ENCODE results near the gene GDF3. TPM values are rescaled to one million over a fixed set of nuclear protein-coding genes. Genes with fewer than 3 reads are reported as not detected.

Gene GDF3
- total and polyA plus RNA-seq, 12 donors = 0.20 to 0.36 (median 0.22) TPM; not detected in 7

GRCh38 chr12:7723926-7724325, 28.4 kb upstream of the GDF3 start:
- WGBS, 2 donors = 37 to 58% methylated on average over 3 of the region's 3 CpGs
- TF ChIP-seq CTCF (IDR thresholded peaks at IDR 0.05) = no peak
- ATAC-seq (no peak), DNase-seq (no peak)
- Histone ChIP-seq H3K4me1 (no peaks in the 10 kb centered on the region), H3K36me3 (no peaks in the 10 kb centered on the region), H3K27me3 (peaks cover 0 to 55% (median 8%) of the 10 kb centered on the region in 7 donors), H3K27ac (no peak overlapping the region), H3K9me3 (peaks cover 0 to 5% (median 0%) of the 10 kb centered on the region in 11 donors), H3K4me3 (no peak overlapping the region)
- intact Hi-C loops (cut with DNase I) = no loop called here

GRCh38 chr12:7719946-7720730, 24.6 kb upstream of the GDF3 start:
- 62 to 69% methylated on average over 15 of the region's 15 CpGs for WGBS, 2 donors
- Histone ChIP-seq H3K4me3 (no peak overlapping the region), H3K4me1 (no peaks in the 10 kb centered on the region), H3K36me3 (no peaks in the 10 kb centered on the region), H3K27ac (no peak overlapping the region), H3K9me3 (no peaks in the 10 kb centered on the region), H3K27me3 (peaks cover 0 to 45% (median 8%) of the 10 kb centered on the region in 7 donors)
- ATAC-seq (no peak), DNase-seq (no peak)
- intact Hi-C loops (cut with DNase I) = no loop called here
- TF ChIP-seq CTCF (IDR thresholded peaks at IDR 0.05) = no peak

GRCh38 chr12:7716381-7716780, 20.8 kb upstream of the GDF3 start:
- no peak overlapping the region for H3K27ac ChIP-seq
- peak in 1 of 9 donors; percentile 24 for TF ChIP-seq CTCF (IDR thresholded peaks at IDR 0.05)
- intact Hi-C loops (cut with DNase I) = no loop called here
- H3K9me3 ChIP-seq = no peaks in the 10 kb centered on the region
- no peak overlapping the region for H3K4me3 ChIP-seq
- H3K27me3 ChIP-seq = peaks cover 0 to 38% (median 4%) of the 10 kb centered on the region in 7 donors
- DNase-seq (no peak), ATAC-seq (peak in 1 of 8 donors; percentile 46)
- 7 to 9% methylated on average over 5 of the region's 5 CpGs for WGBS, 2 donors
- no peaks in the 10 kb centered on the region for H3K4me1 ChIP-seq
- H3K36me3 ChIP-seq = no peaks in the 10 kb centered on the region

GRCh38 chr12:7712841-7713442, 17.4 kb upstream of the GDF3 start:
- no peaks in the 10 kb centered on the region for H3K36me3 ChIP-seq
- H3K4me3 ChIP-seq = no peak overlapping the region
- peaks cover 0 to 17% (median 4%) of the 10 kb centered on the region in 7 donors for H3K27me3 ChIP-seq
- H3K4me1 ChIP-seq = no peaks in the 10 kb centered on the region
- TF ChIP-seq CTCF (IDR thresholded peaks at IDR 0.05) = no peak
- no peak for ATAC-seq
- WGBS, 2 donors = 92% methylated on average over 28 of the region's 28 CpGs
- no peak for DNase-seq
- H3K27ac ChIP-seq = no peak overlapping the region
- no peaks in the 10 kb centered on the region for H3K9me3 ChIP-seq
- intact Hi-C loops (cut with DNase I) = no loop called here

Data from heart right ventricle (tissue), 16 donors.